Measurements from ENCODE around the gene UBAC1. TPM values are rescaled to one million over a fixed set of nuclear protein-coding genes. Genes with fewer than 3 reads are reported as not detected.

Gene UBAC1
- total and polyA plus RNA-seq, 9 of the 15 experiments (the other 6 are each of a cell fraction or from before 2014, with no cell fraction given) = 94.0 to 399 (median 228) TPM

GRCh38 chr9:135971892-135972291, 10.7 kb upstream of the UBAC1 start (continued):
- TF ChIP-seq ZNF175 (CRISPR knock-in tag; IDR thresholded peaks at IDR 0.05; ENCODE audit: low read depth) (no peak), ZKSCAN3 (CRISPR knock-in tag; IDR thresholded peaks at IDR 0.05) (no peak), SIN3A (IDR thresholded peaks at IDR 0.05; ENCODE audit: borderline replicate concordance in 2 of 2, control insufficient read depth in 1 of 2, low read depth in 2 of 2, low read length in 2 of 2) (peak; percentile 98 to 100), ZBTB9 (CRISPR knock-in tag; IDR thresholded peaks at IDR 0.05) (0 out of 2 replicates have a peak, but pooled peaks have one; percentile 30), PCBP2 (IDR thresholded peaks at IDR 0.05; ENCODE audit: low read depth, low read length, poor library complexity, severe bottlenecking) (no peak), NFXL1 (CRISPR knock-in tag; IDR thresholded peaks at IDR 0.05) (no peak), HNRNPH1 (optimal IDR thresholded peaks at IDR 0.05; ENCODE audit: low read depth, low read length) (no peak), ZSCAN29 (IDR thresholded peaks at IDR 0.05) (no peak), SAFB2 (IDR thresholded peaks at IDR 0.05; ENCODE audit: borderline replicate concordance, low read depth, low read length, severe bottlenecking) (no peak), MYNN (IDR thresholded peaks at IDR 0.05) (no peak), MYNN (CRISPR knock-in tag; IDR thresholded peaks at IDR 0.05) (peak; percentile 54; the same call in 1 of the 2 replicates), ZNF146 (CRISPR knock-in tag; IDR thresholded peaks at IDR 0.05; ENCODE audit: unreplicated experiment) (peak; percentile 27), TAF15 (IDR thresholded peaks at IDR 0.05; ENCODE audit: low read depth, low read length) (no peak), FOXK1 (CRISPR knock-in tag; IDR thresholded peaks at IDR 0.05; ENCODE audit: borderline replicate concordance) (peak; percentile 86; the same call in 1 of the 2 replicates), ZNF507 (tag; conservative IDR thresholded peaks at IDR 0.05) (no peak), SIX5 (IDR thresholded peaks at IDR 0.05; ENCODE audit: borderline replicate concordance in 1 of 2, insufficient read depth in 1 of 2, low read depth in 1 of 2, low read length in 2 of 2) (no peak), CTCFL (IDR thresholded peaks at IDR 0.05; ENCODE audit: borderline replicate concordance, insufficient read depth, low read depth, low read length, poor library complexity, severe bottlenecking) (no peak)
- TF ChIP-seq, protein P1, sequence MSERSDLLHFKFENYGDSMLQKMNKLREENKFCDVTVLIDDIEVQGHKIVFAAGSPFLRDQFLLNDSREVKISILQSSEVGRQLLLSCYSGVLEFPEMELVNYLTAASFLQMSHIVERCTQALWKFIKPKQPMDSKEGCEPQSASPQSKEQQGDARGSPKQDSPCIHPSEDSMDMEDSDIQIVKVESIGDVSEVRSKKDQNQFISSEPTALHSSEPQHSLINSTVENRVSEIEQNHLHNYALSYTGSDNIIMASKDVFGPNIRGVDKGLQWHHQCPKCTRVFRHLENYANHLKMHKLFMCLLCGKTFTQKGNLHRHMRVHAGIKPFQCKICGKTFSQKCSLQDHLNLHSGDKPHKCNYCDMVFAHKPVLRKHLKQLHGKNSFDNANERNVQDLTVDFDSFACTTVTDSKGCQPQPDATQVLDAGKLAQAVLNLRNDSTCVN (CRISPR knock-in tag; IDR thresholded peaks at IDR 0.05) = no peak
- TF ChIP-seq, protein P2, sequence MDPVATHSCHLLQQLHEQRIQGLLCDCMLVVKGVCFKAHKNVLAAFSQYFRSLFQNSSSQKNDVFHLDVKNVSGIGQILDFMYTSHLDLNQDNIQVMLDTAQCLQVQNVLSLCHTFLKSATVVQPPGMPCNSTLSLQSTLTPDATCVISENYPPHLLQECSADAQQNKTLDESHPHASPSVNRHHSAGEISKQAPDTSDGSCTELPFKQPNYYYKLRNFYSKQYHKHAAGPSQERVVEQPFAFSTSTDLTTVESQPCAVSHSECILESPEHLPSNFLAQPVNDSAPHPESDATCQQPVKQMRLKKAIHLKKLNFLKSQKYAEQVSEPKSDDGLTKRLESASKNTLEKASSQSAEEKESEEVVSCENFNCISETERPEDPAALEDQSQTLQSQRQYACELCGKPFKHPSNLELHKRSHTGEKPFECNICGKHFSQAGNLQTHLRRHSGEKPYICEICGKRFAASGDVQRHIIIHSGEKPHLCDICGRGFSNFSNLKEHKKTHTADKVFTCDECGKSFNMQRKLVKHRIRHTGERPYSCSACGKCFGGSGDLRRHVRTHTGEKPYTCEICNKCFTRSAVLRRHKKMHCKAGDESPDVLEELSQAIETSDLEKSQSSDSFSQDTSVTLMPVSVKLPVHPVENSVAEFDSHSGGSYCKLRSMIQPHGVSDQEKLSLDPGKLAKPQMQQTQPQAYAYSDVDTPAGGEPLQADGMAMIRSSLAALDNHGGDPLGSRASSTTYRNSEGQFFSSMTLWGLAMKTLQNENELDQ (CRISPR knock-in tag; IDR thresholded peaks at IDR 0.05; ENCODE audit: borderline replicate concordance) = peak; percentile 98
